HG02623 (cell line): ENCODE results near the gene NAV2.

ENCODE experiments used
- ATAC-seq: cut with Tn5 transposase; IDR thresholded peaks from one replicate; pipeline ENCODE4 v1.9.1; 2021; ENCODE audit warnings: moderate library complexity; ENCODE audit not compliant: unreplicated experiment

The NAV2 gene

DNA sequence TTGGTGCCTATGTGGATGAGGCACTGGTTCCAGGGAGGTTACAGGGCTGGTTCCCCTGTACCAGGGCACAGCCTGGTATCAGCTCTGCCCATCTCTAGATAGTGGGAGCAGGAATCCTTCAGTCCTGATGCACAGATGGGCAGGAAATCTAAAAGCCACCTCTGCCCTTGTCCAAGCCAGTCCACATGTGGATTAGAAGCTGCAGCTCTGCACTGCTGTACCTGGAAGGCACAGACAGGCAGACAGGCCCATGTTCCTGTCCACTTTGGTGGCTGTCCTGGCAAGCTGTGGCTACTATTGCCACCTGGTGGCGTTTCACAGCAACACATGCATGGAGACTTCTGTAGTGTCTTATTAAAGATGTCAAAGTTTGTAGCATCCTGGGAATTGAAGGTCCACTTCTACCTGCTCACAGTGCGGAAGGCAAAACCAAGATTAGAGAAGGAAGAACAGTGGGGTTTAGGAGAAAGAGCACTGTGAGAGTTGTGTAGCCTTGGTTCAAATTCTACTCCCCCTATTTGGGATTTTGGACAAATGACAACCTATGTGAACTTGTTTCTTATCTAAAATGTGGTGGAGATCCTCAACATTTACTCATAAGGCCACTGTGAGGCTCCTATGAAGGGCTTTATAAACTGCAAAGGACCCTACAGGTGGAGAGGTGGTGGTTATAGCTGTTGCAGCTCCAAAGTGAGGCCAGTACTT lies 30.1 kb downstream of the NAV2 start:
- ATAC-seq, result peak; percentile 88

DNA sequence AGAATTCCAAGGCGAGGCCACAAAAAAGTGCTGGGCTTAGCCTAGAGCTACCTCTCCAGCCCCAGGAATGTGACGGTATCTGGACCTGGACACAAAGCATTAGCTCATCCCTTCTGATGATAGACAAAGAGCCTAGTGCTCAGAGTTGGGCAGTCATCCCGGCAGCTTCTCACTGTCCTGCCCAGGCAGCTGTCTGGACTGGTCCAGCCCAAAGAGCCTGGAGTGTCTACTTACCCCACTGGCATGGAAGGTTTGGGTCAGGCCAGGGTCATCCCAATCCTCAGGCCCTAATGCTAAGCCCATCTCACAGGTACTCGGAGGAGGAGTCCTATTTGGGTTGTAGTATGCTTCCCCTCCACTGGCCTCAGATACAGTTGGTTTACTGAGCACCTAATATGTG lies 31.0 kb downstream of the NAV2 start:
- ATAC-seq, result no peak

DNA sequence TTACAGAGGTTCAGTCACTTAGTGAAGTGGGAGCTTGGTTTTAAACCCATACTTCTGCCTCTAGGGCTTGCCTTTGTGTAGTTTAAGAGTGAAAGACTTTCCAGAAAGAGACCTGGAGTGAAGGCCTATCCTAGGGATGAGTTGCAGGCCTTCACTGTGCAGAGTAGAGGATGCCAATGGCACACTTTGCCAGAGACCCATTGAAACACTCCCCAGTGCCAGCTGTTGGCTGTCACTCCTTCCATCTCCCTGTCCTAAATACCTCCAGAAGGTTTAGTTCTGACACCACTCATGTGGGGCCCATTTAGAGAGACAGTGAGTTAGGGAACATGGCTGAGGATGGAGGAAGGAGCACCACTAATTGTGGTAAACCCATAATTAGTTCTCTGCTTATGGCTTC lies 31.5 kb downstream of the NAV2 start:
- no peak for ATAC-seq

DNA sequence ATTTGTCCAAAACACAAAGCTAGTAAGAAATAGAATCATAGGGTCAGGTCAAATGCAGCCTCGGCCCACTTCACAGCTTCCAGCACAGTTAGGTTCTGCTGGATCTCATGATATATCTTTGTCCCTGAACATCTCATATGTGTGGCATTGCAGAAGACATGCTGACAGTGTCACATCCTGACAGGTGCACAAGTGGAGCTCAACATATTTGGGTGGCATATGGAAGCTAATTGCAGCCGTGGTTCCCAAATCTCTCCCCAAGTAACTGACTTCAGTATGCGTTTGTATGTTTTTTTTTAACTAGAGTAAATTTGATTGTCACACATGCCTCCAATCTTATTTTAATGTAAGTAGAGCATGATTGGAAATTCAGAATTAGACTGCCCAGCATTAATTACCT lies 33.4 kb downstream of the NAV2 start:
- ATAC-seq, result no peak

DNA sequence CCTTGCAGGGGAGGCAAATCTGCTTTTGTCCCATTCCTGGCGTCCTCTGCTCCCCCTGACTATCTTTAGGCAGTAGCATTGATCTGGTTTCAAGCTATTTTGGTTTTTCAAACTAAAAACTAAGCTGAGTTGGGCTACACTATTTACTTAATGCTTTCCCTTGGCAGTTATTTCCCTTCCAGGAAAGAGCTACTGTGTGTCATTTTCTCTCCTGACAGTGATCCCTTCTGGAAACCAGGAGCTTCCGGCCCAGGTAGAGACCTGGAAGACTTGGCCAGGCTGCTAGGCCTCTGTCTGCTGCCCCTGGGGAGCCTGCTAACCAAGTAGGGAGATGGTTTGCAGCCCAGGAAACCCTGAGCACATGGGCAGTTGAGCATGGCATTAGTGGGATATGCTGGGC lies 35.0 kb downstream of the NAV2 start:
- no peak for ATAC-seq

DNA sequence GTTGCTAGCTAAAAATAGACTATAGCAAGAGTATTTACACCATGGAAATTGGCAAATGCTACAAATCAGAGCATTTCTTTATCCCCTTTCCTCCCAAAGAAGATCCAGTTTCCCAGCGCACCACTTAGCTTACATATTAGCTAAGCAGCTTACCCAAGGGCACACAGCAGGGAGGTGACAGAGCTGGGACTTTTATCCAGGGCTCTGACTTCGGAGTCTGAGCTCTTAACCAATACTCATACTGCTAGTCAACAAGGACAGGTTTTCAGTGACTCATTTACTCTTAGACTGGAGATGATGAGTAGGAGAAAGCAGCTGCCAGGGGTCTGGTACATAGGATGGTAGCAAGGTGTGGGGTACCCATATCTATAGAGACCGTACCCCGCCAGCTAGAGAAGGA lies 38.4 kb downstream of the NAV2 start:
- ATAC-seq, result no peak

DNA sequence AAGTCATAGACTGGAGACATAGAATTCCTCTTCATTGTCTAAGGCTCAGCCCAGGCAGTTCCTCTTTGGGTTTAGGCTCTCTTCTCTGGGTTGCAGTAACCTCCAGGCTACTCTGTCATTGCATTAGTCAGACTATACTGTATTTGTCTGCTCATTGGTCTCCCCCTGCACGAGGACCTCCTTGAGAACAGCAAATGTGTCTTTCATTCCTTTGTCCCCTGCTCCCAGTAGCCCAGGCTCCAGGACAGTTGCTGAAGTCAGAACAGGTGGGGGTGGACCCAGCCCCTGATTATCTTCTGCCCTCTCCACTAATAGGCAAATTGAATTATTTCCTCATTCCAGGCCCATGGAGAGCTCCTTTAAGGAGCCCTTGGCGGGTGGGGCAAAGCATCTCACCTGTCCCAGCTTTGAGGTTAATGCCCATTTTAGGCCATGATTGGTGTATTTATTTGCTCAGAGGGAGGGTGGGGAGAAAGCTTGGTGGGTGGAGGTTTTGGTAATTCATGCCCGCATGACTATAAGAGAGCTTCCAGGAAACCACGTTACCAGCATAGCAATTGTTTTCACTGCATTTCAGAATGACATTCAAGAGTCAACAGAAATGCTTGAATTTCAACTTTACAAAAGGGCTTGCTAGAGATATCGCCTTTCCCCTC lies 40.9 kb downstream of the NAV2 start:
- no peak for ATAC-seq

DNA sequence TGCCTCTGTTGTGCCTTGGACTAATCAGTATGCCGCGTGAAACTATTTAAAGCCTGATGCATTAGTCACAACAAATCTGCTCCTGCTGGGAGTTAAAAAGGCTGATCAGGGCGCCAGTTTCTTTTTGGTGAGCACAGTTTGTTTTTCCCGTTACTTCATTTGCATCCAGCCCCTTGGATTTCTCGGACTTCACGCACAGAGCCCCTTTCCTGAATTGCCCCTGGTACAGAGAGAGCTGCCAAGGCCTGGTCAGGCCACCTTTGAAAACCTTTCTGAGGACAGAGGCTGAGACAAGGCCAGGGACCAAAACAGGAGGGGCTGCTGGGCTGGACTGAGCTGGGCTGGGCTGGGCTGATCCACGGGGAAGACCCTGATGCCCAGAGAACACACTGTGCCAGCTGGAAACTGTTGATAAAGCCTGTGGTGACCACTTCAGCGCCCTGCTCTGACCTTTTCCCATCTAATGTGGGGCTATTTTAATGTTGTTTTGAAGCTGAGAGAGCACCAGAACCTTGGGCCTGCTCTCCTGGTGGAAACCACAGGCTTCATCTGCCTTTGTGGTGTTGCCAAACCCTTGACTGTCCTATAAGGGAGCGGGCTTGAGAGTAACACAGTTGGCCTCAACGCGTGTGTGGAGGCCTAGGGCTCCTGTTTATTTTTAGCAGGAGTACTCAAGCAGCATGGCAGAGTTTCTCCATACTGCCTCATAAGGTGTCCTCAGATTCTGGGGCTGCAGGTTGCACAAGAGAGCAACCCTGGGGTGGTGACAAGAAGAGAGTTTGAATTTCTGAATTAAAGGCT lies 44.2 kb downstream of the NAV2 start:
- no peak for ATAC-seq

DNA sequence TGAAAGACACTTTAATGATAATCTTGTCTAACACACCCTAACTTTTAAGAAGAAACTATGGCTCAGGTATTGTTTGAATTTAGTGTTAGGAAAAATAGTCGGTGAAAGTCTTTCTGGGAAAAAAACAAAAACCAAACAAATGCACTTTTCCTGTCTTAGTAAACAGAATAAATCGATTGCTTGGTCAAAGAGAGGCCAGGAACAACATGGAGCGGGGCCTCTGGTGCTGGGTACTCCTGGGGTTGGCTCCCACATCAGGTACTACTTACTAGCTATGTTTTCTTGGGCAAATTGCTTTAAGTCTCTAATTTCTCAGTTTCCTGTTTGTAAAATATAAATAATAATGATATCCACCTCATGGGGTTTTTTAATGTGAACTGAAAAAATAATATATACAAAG lies 46.8 kb downstream of the NAV2 start:
- ATAC-seq, result no peak

DNA sequence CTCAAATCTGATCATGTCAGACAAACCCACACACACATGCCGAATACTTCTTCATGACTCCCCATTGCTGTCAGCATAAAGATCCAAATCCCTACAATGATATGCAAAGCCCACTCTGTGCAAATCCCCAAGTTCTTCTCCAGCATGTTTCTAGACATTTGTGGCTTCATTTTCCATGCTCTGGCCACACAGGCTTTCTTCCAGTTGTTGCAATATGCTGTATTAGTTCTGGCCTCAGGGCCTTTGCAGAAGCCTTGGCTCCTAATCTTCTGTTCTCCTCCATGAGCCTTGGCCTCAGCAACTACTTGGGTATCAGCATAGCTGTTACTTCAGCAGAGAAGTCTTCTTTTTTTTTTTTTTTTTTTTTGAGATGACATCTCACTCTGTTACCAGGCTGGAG lies 49.6 kb downstream of the NAV2 start:
- ATAC-seq, result no peak

DNA sequence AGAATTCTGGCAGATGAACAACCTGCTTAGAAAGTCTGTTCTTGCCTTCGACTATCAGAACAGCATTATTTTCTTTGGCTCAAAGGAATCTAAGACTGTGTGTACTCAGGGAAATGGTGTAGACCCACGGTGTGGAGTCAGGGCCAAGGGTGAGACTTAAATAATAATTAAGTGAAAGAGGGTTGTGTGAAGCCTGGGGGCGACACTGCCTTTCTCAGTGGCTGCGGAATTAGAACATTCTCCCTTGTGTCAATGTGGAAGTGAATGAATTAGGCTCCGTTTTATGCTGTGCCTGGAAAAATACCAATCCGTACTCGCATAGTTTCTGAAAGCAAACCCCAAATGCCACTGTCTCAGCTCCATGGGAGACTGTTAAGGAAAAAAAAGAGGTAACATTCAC lies 50.7 kb downstream of the NAV2 start:
- ATAC-seq, result no peak

DNA sequence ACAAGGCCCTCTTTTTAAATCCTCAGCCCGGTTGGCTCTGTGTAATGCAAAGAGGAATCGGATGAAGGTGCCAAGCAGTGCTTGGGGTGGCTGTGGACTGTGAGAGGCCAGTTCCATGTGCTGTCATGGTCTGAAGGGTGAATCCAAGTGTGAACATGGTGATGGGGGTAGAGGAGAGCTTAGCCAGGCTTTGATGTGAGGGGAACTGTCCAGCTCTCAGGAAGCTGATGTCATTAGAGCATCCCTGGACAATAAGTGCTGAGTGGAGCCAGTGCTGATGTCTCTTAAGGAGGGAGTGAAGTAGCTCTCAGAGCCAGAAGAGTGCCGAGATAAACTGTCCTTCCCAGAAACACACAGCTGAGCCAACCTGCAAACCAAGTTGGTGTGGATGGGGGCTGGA lies 53.6 kb downstream of the NAV2 start:
- no peak for ATAC-seq

DNA sequence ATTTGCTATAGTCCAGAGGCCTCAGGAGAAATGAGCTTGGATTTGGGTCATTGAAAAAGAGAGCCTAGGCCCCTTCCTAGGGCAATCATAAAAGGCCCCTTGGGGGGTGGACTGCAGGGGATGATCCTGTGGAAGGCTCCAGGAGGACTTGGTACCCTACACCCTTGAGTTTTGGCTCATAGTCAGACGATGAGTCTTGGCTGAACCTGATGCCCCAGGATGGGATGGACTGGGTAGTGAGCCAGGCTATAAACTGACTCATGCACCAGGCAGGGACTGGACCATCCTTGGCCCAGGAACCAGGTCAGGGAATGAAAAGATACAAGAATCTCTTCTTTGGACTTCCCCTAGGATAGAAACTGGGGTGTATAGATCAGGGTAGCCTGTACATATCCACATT lies 54.2 kb downstream of the NAV2 start:
- ATAC-seq, result no peak

DNA sequence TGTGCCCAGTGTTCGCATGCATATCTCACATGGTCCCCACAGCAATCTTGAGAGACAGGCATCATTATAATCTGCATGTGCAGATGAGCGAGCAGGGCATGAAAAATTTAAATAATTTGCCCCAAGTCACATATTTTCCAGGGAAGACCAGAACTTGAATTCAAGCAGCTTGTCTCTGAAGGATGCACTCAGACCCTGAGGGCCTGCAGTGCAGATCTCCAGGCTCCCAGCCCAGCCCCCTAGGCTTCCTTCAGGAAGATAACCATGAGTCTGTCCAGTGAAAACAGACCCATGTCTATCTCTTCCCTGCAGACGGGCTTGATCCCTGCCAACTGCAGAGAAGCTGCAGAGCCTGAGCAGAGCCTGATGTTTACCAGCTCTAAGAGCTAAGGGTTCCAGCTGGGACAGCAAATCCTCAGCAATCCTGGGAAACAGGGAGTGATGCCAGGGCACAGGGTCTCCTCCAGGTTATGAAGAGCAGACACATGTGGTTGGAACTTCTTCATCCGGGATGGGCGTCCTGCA lies 55.1 kb downstream of the NAV2 start:
- no peak for ATAC-seq

DNA sequence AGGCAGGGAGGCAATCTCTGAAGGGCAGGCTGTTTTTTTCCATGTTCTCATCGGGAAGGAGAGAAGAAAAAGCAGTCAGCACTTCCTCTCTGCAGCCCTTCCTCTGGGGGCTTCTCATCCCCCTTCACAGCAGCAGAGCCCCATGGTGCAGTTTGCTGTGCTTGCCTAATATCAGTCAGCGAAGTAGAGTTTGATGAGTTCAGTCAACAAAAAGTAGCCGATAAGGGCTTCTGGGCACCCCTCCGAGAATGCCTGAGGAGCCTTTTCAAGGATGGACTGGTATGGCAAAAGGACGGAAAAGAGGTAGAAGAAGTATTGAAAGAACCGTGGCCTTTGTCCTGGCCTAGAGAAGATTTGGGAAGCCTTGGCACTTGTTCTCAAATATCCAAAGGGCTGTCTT lies 55.6 kb downstream of the NAV2 start:
- ATAC-seq, result no peak

DNA sequence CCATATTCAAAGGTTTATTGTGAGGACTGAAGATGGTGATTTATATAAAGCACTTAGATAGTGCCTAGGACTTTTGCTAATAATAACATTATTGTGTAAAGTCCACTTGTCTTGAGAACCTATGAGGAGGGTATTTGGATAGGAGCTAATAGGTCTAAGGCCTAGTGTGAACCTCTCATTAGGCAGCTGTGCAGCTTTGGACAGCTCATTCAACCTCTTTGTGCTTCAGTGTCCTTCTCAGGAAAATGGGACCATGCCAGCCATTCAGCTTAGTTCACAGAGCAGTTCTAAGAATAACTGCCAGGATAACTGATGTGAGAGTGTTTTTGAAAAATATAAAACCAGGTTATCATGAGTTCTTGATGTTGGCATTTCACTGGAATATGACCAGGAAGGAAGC lies 56.2 kb downstream of the NAV2 start:
- no peak for ATAC-seq

DNA sequence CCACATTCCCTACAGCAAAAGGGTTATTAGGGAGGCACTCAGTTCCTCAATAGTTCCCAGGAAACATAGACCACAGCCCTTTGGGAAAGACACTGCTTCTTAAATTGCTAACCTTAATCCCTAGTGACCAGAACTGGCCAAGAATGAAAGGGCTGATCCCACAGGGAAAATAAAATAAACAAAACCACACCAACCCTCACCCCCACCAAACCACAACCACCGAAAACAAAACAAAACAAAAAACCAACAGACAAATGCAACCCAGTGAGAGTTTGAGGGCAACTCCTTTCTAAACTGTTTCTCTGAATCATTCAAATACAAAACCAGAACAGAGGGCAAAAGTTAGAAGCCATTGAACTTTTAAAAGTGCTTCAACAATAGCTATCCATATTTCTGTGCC lies 57.2 kb downstream of the NAV2 start:
- ATAC-seq, result no peak

DNA sequence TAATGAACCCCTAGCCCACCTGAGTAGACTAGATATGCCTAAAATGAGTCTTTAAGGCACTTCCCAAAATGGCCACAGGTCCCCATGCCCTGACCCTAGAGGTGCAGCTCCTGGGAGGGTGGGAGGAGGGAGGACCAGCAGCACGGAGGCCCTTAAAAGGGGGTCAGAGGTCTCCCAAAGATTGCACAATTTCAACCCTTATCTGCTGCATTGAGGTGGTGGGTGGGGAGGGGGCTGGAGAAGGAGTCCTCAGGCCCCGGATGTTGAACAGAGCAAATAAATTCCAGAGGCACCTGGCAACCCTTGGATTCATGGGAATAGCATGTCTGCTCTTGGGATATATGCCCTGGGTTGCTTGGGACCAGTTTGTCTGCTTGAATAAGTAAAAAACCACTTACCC lies 57.6 kb downstream of the NAV2 start:
- no peak for ATAC-seq

DNA sequence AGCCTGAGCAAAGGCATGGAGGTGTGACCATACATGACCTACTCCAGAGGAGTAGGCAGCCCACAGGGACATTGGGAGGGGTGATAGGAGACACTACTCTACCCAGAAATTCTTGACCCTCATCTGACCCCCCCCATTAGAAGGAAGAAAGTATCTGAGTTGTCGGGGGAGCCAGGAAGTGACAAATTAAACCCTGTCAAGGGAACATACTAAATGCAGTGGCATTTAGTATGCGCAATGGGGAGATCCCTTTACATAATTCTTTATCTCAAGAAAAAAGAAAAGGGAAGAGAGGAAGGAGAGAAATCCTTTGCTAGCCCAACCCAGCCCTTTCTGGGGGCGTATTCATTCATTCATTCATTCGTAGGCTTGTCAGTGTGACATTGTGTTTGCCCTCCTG lies 58.8 kb downstream of the NAV2 start:
- no peak for ATAC-seq

DNA sequence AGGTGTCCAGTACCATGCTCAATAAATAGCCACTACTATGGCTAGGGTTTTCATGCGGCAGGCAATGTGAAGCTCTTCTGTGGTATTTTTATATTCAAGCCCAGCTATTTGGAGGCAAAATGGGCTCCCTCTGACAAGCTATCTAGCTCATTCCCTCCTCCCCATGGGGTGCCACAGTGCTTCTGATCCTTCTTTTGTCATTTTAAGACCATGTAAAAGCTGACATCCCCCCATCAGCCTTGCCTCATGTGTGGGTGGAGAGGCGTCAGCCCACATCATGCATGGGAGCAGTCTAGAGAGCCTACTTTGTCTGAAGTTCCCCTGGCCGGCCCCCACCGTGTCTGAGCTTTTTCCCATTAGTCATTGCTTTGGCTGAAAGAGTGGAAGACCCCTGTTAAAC lies 59.8 kb downstream of the NAV2 start:
- no peak for ATAC-seq

DNA sequence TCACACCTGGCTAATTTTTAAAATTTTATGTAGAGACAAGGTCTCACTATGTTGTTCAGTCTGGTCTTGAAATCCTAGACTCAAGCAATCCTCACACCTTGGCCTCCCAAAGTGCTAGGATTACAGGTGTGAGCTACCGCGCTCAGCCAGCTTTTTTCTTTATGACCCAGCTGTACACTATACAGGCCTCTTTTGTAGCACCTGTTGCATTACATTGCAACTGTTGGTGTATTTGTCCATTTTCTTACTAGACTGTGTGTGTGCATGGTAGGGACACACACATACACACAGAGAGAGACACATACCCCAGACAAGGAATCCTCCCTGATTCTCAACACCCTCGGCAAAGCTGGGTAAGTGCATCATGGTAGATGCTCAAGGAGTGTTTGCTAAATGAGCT lies 61.7 kb downstream of the NAV2 start:
- ATAC-seq, result no peak
